Heart right ventricle (tissue), 16 donors: ENCODE results near the gene ERFL. TPM values are rescaled to one million over a fixed set of nuclear protein-coding genes. Genes with fewer than 3 reads are reported as not detected.

Experiments used
- ATAC-seq, 8 donors: fragments of 200-7000 bp; cut with Tn5 transposase; one replicate each; pipeline ENCODE4 v1.9.1; 2020; ENCODE audit warnings: mild to moderate bottlenecking in 8 of 8, moderate library complexity in 8 of 8, moderate number of reproducible peaks in 1 of 8
- DNase-seq, 2 donors: peaks; one replicate each; pipeline ENCODE4 v3.0.0-alpha.2; 2020
- H3K27ac ChIP-seq, 10 donors: fragments of 200-600 bp; sonication (generic) in 2 of 10; one replicate each; pipeline versions ENCODE4 v1.5.0 to v1.8.0; 2020 to 2022; ENCODE audit warnings: mild to moderate bottlenecking in 3 of 10
- H3K27me3 ChIP-seq, 7 donors: fragments of 200-600 bp; one replicate each; pipeline ENCODE4 v1.8.0; 2021 to 2022; ENCODE audit warnings: mild to moderate bottlenecking in 2 of 7
- H3K36me3 ChIP-seq, 9 donors: fragments of 200-600 bp; sonication (generic) in 1 of 9; one replicate each; pipeline versions ENCODE4 v1.5.0 to v1.8.0; 2020 to 2022; ENCODE audit warnings: mild to moderate bottlenecking in 2 of 9
- H3K4me1 ChIP-seq, 9 donors: fragments of 200-600 bp; sonication (generic) in 1 of 9; one replicate each; pipeline versions ENCODE4 v1.5.0 to v1.8.0; 2020 to 2022; ENCODE audit warnings: mild to moderate bottlenecking in 4 of 9
- H3K4me3 ChIP-seq, 10 donors: fragments of 200-600 bp; sonication (generic) in 2 of 10; one replicate each; pipeline versions ENCODE4 v1.5.0 to v1.8.0; 2020 to 2022; ENCODE audit warnings: mild to moderate bottlenecking in 7 of 10, moderate library complexity in 2 of 10
- H3K9me3 ChIP-seq, 11 donors: fragments of 200-600 bp in 10 of 11; sonication (generic) in 2 of 11; one replicate each; pipeline versions ENCODE4 v1.5.0 to v1.8.0; 2013 to 2022; ENCODE audit warnings: mild to moderate bottlenecking in 2 of 11, control low read depth in 1 of 11, moderate library complexity in 1 of 11
- WGBS, 2 donors: extraction: QIAGEN DNeasy Blood & Tissue Kit; methylation state at CpG; one replicate each; pipeline ENCODE4 v1.1.7; 2013; ENCODE audit warnings: inconsistent platforms in 1 of 2; 5-methylcytosine and 5-hydroxymethylcytosine counted together
- intact Hi-C, 10 donors: fragments of 100-400 bp; cut with DNase I; formaldehyde crosslinking; loops; one replicate each; pipeline versions ENCODE4 v1.11.1 to v1.14.2; 2022
- polyA plus RNA-seq, 2 donors: library from polyadenylated mRNA; stranded (reverse); fragments of 200-250 nt; gene quantifications; one replicate each; pipeline ENCODE4 v1.2.3, GENCODE V29; 2013
- total RNA-seq, 10 donors: library from RNA; stranded (reverse); fragmentation: NEBNext Ultra II Directional in 3 of 10; extraction: Animal tissue kit (Norgen Biotek cat#: 25700) in 3 of 10; gene quantifications; one replicate each; pipeline versions ENCODE4 v1.2.1 to v1.2.4, GENCODE V29; 2021 to 2023
- TF ChIP-seq, protein P1 (sequence below), 9 donors: fragments of 200-600 bp; sonication (generic) in 2 of 9; IDR thresholded peaks; one replicate each; pipeline versions ENCODE4 v1.5.0 to v1.8.0; 2021 to 2022; ENCODE audit warnings: antibody characterized with exemption in 9 of 9, mild to moderate bottlenecking in 5 of 9, moderate library complexity in 1 of 9
- donor health status: Arrhythmogenic right ventricular cardiomyopathy.
- donor health status: ischemic (EF 13 %, LVEDD 7.1; RV severe dilation, severe dysfunction).
- donor health status: healthy with polysubstance abuse.
- donor health status: DM: no; HTN: yes; CAD: no.
- donor health status: DM: no; HTN: no; CAD: no.
- donor health status: ischemic (EF 25% LVEDD 6.9; RV normal size, moderate dysfunction).
- donor health status: ischemic (EF 25% LVEDD 5.7; RV mildly dilated, moderate dysfunction).
- donor health status: healthy.
- donor health status: DM: yes; HTN: yes; CAD: no.
- donor health status: Ischemic cardiomyopathy.
- donor health status: ischemic (EF 35%, LVEDD 5.7; RV mildly dilated, moderate dysfunction).
- donor health status: nonischemic (EF 11% LVEDD 7.7; RV severe dilation, severe dysfunction).
- donor health status: DM: yes; HTN: yes; CAD: no.
- donor health status: PGD.
- donor health status: ischemic (EF 29% LVEDD 5.4; RV normal size, mild dysfunction).
- donor health status: nonischemic (EF 23%, LVEDD 6.1; RV moderate dilation, normal function).

ERFL gene
- total and polyA plus RNA-seq, 12 donors: 0.04 to 0.22 (median 0.13) TPM; not detected in 7

DNA sequence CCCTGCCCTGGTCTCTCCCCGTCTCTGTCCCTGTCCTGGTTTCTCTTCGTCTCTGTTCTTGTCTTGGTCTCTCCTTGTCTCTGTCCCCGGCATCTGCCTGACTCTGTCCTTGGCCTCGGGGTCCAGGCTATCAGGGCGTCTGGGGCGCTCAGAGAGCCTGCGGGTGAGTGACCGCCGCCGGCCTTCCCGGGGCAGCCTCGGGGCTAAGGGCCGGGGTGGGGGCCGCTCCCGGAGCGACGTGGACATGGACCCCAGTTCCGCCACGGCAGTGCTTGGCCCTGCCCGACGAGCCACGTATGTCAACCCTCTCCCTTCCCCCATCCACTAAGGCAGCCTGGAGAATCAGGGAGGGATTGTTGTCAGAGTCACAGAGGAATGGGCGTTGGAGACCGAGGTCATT lies 30.4 kb downstream of the ERFL start:
- intact Hi-C loops: no loop called here
- Histone ChIP-seq H3K36me3 (peaks cover 0 to 84% (median 59%) of the 10 kb centered on the region in 9 donors), H3K4me1 (peaks cover 0 to 3% (median 0%) of the 10 kb centered on the region in 9 donors), H3K9me3 (no peaks in the 10 kb centered on the region), H3K27me3 (no peaks in the 10 kb centered on the region), H3K4me3 (no peak overlapping the region), H3K27ac (no peak overlapping the region)
- ATAC-seq (no peak), DNase-seq (no peak)
- WGBS, 2 donors: 90 to 93% methylated on average over 24 of the region's 24 CpGs
- TF ChIP-seq, protein P1, sequence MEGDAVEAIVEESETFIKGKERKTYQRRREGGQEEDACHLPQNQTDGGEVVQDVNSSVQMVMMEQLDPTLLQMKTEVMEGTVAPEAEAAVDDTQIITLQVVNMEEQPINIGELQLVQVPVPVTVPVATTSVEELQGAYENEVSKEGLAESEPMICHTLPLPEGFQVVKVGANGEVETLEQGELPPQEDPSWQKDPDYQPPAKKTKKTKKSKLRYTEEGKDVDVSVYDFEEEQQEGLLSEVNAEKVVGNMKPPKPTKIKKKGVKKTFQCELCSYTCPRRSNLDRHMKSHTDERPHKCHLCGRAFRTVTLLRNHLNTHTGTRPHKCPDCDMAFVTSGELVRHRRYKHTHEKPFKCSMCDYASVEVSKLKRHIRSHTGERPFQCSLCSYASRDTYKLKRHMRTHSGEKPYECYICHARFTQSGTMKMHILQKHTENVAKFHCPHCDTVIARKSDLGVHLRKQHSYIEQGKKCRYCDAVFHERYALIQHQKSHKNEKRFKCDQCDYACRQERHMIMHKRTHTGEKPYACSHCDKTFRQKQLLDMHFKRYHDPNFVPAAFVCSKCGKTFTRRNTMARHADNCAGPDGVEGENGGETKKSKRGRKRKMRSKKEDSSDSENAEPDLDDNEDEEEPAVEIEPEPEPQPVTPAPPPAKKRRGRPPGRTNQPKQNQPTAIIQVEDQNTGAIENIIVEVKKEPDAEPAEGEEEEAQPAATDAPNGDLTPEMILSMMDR (IDR thresholded peaks at IDR 0.05): no peak

DNA sequence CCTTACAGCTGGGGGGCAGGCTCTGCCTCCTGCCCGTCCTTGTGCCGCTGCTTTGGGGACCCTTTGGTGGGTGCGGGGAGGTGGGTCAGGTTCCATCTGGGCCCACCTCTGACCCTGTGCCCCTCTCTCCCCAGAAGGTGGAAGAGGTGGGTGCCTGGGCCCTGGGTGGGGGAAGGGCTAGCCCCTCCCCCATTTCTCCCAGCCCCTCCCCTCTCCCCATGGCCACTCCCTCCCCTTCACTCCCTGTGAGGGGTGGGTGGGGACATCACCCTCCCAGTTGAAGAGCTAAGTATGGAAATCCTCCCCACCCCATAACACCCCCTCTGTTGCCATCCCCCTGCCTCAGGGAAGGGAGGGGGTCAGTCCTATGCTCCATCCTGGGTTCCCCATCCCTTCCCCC lies 31.1 kb downstream of the ERFL start:
- no peak overlapping the region for H3K27ac ChIP-seq
- H3K27me3 ChIP-seq: no peaks in the 10 kb centered on the region
- H3K9me3 ChIP-seq: no peaks in the 10 kb centered on the region
- TF ChIP-seq, protein P1 (IDR thresholded peaks at IDR 0.05): no peak
- H3K4me1 ChIP-seq: peaks cover 0 to 8% (median 0%) of the 10 kb centered on the region in 9 donors
- no peak for DNase-seq
- no peak for ATAC-seq
- H3K36me3 ChIP-seq: peaks cover 3 to 84% (median 59%) of the 10 kb centered on the region in 9 donors
- no peak overlapping the region for H3K4me3 ChIP-seq
- intact Hi-C loops: no loop called here
- WGBS, 2 donors: 100% methylated on average over 2 to 3 of the region's 3 CpGs

DNA sequence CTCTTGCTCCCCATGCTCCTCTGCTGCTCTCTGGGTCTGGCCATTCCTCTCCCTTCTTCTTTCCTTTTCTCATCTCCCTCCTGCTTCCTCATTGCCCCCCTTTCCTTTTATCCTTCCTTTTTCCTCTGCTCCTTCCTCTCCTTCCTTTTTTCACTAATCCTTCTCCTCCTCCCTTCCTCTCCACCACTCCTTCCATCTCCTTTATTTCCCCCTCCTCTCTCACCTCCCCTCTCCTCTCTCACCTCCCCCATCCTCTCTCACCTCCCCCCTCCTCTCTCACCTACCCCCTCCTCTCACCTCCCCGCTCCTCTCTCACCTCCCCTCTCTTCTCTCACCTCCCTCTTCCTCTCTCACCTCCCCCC lies 31.7 kb downstream of the ERFL start:
- no peaks in the 10 kb centered on the region for H3K9me3 ChIP-seq
- H3K27ac ChIP-seq: no peak overlapping the region
- intact Hi-C loops: no loop called here
- H3K36me3 ChIP-seq: peaks cover 0 to 84% (median 59%) of the 10 kb centered on the region in 9 donors
- TF ChIP-seq, protein P1 (IDR thresholded peaks at IDR 0.05): no peak
- H3K27me3 ChIP-seq: no peaks in the 10 kb centered on the region
- DNase-seq (no peak), ATAC-seq (no peak)
- 80 to 90% methylated on average over 1 of the region's 1 CpG for WGBS, 2 donors
- no peak overlapping the region for H3K4me3 ChIP-seq
- H3K4me1 ChIP-seq: peaks cover 0 to 8% (median 0%) of the 10 kb centered on the region in 9 donors

DNA sequence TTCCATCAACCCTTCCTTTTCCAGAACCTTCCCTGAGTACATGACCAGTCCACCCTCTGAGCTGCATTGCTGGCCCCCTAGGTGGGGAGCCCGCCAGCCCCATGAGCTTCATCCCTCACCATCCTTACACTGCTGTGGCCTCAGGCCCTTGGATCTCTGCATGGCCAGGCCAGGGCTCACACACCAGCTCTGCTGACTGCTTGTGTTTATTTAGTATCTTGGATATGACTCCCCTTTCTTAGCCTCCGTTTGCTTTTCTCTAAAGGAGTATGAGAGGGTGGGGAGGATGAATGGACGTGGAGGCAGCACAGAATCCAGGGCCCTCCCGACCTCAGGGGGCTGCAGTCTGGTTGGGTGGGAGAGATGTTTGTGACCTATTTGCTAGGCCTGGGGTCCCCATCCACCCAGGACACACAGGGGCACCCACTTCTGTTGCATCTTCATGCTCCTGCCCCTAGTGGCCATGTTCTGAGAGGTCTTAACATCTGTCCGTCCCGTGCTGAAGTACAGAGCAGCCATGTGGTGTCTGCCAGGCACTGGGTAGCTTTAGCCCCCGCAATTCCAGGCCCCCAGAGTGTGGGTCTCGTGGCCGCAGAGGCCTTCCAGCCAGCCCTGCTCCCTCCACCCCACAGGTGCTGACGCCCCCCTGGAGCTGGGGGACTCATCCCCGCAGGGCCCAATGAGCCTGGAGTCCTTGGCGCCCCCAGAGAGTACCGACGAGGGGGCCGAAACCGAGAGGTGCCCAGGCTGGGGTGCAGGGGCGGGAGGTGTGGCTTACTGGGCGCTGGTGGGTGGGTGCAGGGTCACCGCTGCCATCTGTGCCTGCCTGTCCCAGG lies 32.3 kb downstream of the ERFL start:
- H3K27ac ChIP-seq: no peak overlapping the region
- ATAC-seq: no peak
- H3K36me3 ChIP-seq: peaks cover 0 to 84% (median 56%) of the 10 kb centered on the region in 9 donors
- 89% methylated on average over 19 of the region's 19 CpGs for WGBS, 2 donors
- TF ChIP-seq, protein P1 (IDR thresholded peaks at IDR 0.05): no peak
- no peak overlapping the region for H3K4me3 ChIP-seq
- no peak for DNase-seq
- H3K27me3 ChIP-seq: no peaks in the 10 kb centered on the region
- H3K9me3 ChIP-seq: no peaks in the 10 kb centered on the region
- intact Hi-C loops: no loop called here
- H3K4me1 ChIP-seq: peaks cover 0 to 8% (median 0%) of the 10 kb centered on the region in 9 donors
